GM12864 (cell line): ENCODE results near the gene HAUS5.
A peak's percentile ranks its signal among the peaks of the same experiment; 100 is the strongest.
"Not testable (repeated sequence)": the region's sequence is repeated elsewhere in the genome, so short reads cannot be mapped to it uniquely, and the experiment has no call there.

Source experiments
- DNase-seq: peaks from one replicate; pipeline ENCODE4 v3.0.0-alpha.2; 2011; ENCODE audit warnings: low read depth
- H3K4me3 ChIP-seq: 2 replicates; pipeline ENCODE4 v1.5.1; 2011; ENCODE audit warnings: mild to moderate bottlenecking, low read depth, low read length, control low read depth
- TF ChIP-seq, protein P1 (sequence below): IDR thresholded peaks from 2 replicates; pipeline ENCODE4 v1.5.1; 2011; ENCODE audit warnings: low read depth, mild to moderate bottlenecking, moderate library complexity, low read length, control low read depth, inconsistent platforms; ENCODE audit errors: missing control alignments

The HAUS5 gene

DNA sequence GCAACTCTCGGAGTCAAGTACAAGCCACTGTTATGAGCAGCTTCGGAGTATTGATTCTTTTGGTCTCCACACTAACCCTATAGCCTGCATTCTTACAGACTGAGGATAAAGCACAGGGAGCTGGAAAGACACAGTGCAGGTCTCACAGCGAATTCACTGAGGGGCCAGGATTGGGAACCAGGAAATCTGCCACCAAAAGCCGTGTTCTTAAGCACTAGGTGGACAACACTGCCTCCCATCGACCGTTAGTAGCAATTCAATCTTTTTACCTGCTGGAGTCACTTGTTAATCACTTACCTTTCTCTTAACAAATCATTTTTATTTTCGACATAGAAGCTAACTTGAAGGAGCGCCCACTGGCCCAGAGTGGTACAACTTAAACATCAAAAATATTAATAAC, 20.3 kb upstream of the HAUS5 start:
- TF ChIP-seq, protein P1, sequence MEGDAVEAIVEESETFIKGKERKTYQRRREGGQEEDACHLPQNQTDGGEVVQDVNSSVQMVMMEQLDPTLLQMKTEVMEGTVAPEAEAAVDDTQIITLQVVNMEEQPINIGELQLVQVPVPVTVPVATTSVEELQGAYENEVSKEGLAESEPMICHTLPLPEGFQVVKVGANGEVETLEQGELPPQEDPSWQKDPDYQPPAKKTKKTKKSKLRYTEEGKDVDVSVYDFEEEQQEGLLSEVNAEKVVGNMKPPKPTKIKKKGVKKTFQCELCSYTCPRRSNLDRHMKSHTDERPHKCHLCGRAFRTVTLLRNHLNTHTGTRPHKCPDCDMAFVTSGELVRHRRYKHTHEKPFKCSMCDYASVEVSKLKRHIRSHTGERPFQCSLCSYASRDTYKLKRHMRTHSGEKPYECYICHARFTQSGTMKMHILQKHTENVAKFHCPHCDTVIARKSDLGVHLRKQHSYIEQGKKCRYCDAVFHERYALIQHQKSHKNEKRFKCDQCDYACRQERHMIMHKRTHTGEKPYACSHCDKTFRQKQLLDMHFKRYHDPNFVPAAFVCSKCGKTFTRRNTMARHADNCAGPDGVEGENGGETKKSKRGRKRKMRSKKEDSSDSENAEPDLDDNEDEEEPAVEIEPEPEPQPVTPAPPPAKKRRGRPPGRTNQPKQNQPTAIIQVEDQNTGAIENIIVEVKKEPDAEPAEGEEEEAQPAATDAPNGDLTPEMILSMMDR, result peak; percentile 83
- H3K4me3 ChIP-seq, result no peak overlapping the region
- DNase-seq, result peak; percentile 31

DNA sequence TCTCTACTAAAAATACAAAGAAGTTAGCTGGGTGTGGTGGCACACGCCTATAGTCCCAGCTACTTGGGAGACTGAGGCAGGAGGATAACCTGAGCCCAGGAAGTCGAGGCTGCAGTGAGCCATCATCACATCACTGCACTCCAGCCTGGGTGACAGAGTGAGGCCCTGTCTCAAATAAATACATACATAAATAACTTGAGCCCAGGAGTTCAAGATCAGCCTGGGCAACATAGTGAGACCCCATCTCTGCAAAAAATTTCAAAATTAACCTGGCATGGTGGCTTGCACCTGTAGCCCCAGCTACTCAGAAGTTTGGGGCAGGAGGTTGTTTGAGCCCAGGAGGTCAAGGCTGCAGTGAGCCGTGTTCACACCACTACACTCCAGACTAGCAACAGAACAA, 17.5 kb upstream of the HAUS5 start:
- not testable (repeated sequence) for DNase-seq, H3K4me3 ChIP-seq

GRCh38 chr19:35595928-35596327, 16.6 kb upstream of the HAUS5 start:
- DNase-seq, result no peak
- H3K4me3 ChIP-seq, result no peak overlapping the region
- TF ChIP-seq, protein P1, result no peak

- H3K4me3 ChIP-seq, result no peak overlapping the region
- TF ChIP-seq, protein P1, result no peak
- DNase-seq, result peak; percentile 56
Observed at GRCh38 chr19:35596366-35596999, 16.1 kb upstream of the HAUS5 start.

GRCh38 chr19:35601971-35602370, 10.6 kb upstream of the HAUS5 start:
- TF ChIP-seq, protein P1, result no peak

GRCh38 chr19:35604436-35604835, 8.1 kb upstream of the HAUS5 start:
- not testable (repeated sequence) for DNase-seq

More at GRCh38 chr19:35601971-35602370, 10.6 kb upstream of the HAUS5 start:
- no peak overlapping the region for H3K4me3 ChIP-seq
- no peak for DNase-seq

DNA sequence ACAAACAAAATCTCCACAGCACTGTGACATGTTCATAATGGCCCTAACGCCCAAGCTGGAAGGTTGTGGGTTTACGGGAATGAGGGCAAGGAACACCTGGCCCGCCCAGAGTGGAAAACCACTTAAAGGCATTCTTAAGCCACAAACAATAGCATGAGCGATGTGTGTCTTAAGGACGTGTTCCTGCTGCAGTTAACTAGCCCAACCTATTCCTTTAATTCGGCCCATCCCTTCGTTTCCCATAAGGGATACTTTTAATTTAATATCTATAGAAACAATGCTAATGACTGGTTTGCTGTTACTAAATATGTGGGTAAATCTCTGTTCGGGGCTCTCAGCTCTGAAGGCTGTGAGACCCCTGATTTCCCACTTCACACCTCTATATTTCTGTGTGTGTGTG, 5.4 kb upstream of the HAUS5 start:
- not testable (repeated sequence) for DNase-seq, H3K4me3 ChIP-seq

More at GRCh38 chr19:35604436-35604835, 8.1 kb upstream of the HAUS5 start:
- not testable (repeated sequence) for H3K4me3 ChIP-seq

DNA sequence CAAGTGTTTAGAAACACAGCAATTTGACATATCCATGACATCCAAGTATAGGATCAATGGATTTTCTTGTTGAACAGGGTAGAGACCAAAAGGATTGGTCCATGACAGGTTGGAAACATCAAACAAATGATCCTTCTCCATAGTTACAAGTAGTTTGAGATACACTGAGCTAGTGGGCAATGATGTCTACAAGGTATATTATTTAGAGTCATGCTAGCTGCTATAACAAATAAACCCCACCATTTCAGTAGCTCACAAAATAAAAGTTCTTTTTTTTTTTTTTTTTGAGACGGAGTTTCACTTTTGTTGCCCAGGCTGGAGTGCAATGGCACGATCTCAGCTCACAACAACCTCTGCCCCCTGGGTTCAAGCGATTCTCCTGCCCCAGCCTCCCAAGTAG, 4.9 kb upstream of the HAUS5 start:
- no peak overlapping the region for H3K4me3 ChIP-seq
- no peak for DNase-seq
- TF ChIP-seq, protein P1, result no peak
